ENCODE measurements around the gene SNCAIP.

Gene SNCAIP

GRCh38 chr5:122435761-122436160, 123.7 kb downstream of the SNCAIP start:
- TF ChIP-seq CTCF (IDR thresholded peaks at IDR 0.05; ENCODE audit: low read depth, low read length) = no peak
- no peak overlapping the region for H3K4me3 ChIP-seq (ENCODE audit: low read depth, low read length)

GRCh38 chr5:122436615-122437014, 124.6 kb downstream of the SNCAIP start:
- no peak for TF ChIP-seq CTCF (IDR thresholded peaks at IDR 0.05; ENCODE audit: low read depth, low read length)
- no peak overlapping the region for H3K4me3 ChIP-seq (ENCODE audit: low read depth, low read length)

GRCh38 chr5:122439645-122440044, 127.6 kb downstream of the SNCAIP start:
- no peak overlapping the region for H3K4me3 ChIP-seq (ENCODE audit: low read depth, low read length)
- no peak for TF ChIP-seq CTCF (IDR thresholded peaks at IDR 0.05; ENCODE audit: low read depth, low read length)

- H3K4me3 ChIP-seq (ENCODE audit: low read depth, low read length) = no peak overlapping the region
- no peak for TF ChIP-seq CTCF (IDR thresholded peaks at IDR 0.05; ENCODE audit: low read depth, low read length)
Measured at GRCh38 chr5:122442938-122443337, 130.9 kb downstream of the SNCAIP start.

- no peak for TF ChIP-seq CTCF (IDR thresholded peaks at IDR 0.05; ENCODE audit: low read depth, low read length)
Measured at GRCh38 chr5:122444411-122444810, 132.4 kb downstream of the SNCAIP start.

GRCh38 chr5:122445070-122445469, 133.0 kb downstream of the SNCAIP start:
- no peak for TF ChIP-seq CTCF (IDR thresholded peaks at IDR 0.05; ENCODE audit: low read depth, low read length)
- no peak overlapping the region for H3K4me3 ChIP-seq (ENCODE audit: low read depth, low read length)

More at GRCh38 chr5:122444411-122444810, 132.4 kb downstream of the SNCAIP start:
- no peak overlapping the region for H3K4me3 ChIP-seq (ENCODE audit: low read depth, low read length)

GRCh38 chr5:122447072-122447471, 135.0 kb downstream of the SNCAIP start:
- H3K4me3 ChIP-seq (ENCODE audit: low read depth, low read length) = no peak overlapping the region
- TF ChIP-seq CTCF (IDR thresholded peaks at IDR 0.05; ENCODE audit: low read depth, low read length) = no peak

All from WI38 (cell line).